Stimulated activated CD4-positive, alpha-beta T cell treated with anti-CD3 and anti-CD28 coated beads, Interleukin-15, amount 100 ng/mL, for 48 hours (primary cell): ENCODE results near the gene PSG1.
"Not testable (repeated sequence)": the region's sequence is repeated elsewhere in the genome, so short reads cannot be mapped to it uniquely, and the experiment has no call there.

Source experiments
- DNase-seq, 2 donors: peaks; one replicate each; pipeline ENCODE4 v3.0.0-alpha.2; 2020; ENCODE audit warnings: low read depth in 2 of 2

Gene PSG1

DNA sequence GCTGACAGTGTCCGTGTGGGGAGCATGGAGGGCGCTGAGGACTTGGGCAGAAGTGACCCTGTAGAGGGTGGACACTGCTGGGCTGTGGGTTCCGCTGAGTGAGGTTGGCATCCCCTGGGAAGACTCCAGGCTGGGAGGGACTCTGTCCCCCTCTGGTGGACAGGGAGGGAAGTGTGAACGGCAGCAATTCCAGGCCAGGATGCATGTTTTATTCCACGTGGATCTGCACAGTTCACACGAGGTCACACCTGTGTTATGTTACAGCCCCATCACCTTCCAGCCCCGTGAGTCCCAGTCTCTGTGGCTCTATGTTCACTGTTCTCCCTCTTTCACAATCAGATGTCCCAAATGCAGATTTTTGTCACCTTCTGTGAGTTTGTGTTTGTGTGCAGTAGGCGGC is 1.8 kb upstream of the PSG1 start:
- not testable (repeated sequence) for DNase-seq

DNA sequence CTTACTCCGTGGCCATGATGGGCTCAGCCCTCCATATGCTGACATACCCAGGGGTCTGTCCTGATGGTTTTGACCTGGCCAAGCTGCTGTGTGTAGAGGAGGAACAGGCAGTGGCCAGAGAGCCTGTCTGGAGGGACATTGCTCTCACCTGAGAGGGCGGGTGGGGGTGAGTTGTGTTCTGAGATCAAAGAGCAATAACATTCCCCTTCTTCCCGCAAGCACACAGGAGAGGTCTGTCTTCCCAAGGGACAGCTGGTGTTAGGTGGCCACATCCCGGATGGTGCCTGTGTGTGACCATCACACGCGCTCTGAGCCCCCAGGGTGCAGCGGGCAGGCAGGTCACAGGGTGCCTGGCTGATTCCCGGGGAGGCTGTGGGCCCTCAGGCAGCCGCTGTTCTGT is 1.1 kb upstream of the PSG1 start:
- not testable (repeated sequence) for DNase-seq

DNA sequence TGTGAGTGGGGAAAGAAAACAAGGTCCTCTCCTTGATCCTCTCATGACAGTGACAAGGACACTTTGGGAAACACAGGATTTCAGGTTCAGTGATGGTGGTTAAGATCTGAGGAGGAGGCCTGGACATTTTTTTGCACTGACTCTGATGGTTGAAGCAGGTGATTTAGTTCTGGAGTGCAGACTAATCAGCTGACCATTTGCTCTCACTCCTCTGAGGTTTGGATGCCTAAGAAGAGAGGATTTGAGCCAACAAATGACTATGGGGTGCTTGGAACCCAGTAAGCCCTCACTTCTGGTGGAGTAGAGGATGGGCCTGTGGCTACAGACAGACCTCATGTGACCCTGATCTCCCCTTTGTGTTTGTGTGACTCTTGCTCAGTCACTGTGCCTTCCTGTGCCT is 2.9 kb downstream of the PSG1 start:
- not testable (repeated sequence) for DNase-seq

DNA sequence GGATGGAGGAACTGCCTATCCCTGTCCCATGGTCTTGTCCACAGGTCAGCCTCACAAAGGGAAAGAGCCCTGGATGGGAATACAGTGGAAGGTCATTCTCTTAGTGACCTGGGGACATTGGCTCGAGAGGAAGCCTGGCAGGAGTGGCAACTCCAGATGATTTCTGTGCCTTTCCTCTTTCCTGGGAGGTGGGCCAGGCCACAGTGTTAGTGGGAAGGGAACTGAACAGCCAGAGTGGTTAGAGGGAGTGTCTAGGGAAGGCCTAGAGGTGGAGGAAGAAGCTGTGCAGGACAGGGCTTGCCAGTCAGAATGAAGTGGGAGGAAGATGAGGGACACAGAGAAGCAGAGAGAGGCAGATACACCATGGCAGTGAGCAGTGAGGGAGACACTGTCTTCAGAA is 3.6 kb downstream of the PSG1 start:
- not testable (repeated sequence) for DNase-seq

DNA sequence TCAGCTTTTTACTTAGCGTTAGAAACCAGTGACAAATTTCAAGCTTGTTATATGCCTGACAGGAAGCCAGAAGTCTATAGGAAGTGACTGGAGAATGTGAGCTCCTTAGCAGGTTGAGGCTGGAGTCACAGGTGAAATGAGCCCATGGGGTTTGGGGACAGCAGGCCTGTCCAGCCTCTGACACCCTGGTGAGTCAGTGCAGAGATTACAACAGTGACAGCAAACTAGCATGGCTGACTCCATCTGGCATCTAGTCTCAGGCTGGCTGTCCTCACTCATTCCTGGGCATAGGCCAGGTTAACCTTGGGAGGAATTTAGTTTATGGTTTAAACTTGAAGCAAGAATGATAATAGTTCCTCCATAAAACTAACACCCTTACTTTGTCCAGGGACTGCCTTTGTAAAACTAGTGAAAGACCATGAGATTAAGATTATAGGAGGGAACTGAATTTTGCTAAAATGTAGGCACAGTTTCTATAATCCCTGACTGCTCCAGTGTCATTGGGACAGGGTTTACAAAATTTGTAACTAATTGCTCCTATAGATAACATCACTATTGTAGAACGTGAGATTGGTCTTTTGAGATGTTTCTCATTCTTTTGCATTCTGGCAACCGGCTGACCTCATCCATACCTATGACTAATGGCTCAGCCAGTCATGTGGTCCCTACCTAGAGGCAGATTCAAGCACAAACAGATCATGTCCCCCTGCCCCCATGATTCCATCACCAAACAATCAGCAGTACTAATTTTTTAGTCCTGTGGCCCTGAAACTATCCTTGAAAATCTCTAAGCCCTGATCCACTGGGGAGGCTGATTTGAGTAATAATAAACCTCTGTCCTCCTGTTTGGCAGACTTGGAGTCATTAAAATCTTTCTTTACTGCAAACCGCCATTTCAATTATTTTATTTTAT is 4.4 kb downstream of the PSG1 start:
- DNase-seq: not testable (repeated sequence)

DNA sequence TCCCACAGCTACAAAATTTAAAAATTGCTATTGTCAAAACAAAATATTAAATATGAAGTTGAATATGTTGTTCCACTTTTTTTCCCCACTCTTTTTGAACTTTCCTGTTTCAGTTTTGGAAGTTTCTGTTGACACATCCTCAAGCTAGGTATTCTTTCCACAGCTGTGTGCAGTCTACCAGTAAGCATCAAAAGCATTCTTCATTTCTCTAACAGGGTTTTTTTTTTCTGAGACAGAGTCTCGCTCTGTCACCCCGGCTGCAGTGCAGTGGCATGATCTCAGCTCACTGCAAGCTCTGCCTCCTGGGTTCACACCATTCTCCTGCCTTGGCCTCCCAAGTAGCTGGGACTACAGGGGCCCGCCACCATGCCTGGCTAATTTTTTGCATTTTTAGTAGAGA is 5.4 kb downstream of the PSG1 start:
- DNase-seq: not testable (repeated sequence)

DNA sequence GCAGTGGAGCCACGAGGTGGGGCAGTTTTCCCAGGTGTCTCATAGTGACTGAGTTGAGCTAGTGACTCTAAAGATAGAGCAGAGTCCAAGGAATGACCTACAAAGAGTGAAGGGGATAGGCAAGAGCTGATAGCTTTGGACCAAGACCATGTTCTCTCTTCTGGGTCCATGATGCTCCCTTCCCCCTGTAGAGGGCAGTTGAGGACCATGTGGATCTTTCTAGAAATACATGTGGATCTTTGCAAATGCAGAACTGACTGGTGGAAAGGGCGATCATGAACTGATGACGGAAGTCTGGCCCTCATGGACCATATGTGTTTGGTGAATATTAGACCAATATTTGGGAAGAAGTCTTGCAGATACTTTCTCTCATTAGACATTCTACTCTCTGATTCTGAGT is 6.9 kb downstream of the PSG1 start:
- no peak for DNase-seq

DNA sequence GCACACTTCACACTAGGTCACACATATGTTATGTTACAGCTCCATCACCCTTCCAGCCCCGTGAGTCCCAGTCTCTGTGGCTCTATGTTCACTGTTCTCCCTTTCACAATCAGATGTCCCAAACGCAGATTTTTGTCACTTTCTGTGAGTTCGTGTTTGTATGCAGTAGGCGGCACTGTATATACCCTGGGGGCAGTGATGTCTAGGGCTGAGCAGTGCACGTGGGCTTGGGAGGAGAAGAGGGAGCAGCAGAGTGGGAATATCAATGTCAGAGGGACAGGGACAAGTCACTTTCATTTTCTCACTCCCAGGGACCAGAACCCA is 22.0 kb downstream of the PSG1 start:
- DNase-seq: no peak

DNA sequence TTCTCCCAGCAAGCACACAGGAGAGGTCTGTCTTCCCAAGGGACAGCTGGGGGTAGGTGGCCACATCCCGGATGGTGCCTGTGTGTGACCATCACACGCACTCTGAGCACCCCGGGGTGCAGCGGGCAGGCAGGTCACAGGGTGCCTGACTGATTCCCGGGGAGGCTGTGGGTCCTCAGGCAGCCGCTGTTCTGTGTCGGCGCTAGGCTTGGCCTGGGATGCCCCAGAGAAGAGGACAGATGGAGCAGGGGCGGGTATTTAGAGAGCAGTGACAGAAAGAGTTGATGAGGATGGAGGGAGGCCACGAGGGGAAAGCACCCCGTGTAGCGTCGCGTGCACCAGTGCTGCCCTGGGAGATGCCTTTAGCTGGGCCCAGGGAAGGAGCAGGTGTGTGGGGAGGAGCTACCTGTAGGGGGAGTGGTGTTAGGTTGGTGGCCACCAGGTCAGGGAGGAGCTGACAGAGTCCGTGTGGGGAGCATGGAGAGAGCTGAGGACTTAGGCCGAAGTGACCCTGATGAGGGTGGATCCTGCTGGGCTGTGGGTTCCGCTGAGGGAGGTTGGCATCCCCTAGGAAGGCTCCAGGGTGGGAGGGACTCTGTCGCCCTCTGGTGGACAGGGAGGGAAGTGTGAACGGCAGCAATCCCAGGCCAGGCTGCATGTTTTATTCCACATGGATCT is 22.5 kb downstream of the PSG1 start:
- not testable (repeated sequence) for DNase-seq

DNA sequence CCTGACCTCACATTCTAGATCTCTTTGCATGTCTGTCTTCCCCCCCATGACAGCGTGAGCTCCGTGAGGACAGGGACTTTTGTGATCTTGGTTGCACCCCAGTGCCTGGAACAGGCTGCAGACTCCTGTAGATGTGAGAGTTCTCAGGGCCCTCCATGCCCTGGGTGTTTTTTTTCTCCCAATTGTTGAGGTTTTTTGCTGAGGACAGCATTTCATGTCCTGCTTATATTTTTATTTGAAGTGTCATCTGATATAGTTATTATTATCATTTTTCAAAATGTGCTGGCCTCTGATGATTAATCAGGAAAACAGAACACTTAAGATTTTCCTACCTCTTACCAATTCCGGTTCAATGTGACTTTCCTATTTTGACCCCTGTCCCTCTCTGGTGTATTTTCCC is 24.8 kb downstream of the PSG1 start:
- DNase-seq: not testable (repeated sequence)

DNA sequence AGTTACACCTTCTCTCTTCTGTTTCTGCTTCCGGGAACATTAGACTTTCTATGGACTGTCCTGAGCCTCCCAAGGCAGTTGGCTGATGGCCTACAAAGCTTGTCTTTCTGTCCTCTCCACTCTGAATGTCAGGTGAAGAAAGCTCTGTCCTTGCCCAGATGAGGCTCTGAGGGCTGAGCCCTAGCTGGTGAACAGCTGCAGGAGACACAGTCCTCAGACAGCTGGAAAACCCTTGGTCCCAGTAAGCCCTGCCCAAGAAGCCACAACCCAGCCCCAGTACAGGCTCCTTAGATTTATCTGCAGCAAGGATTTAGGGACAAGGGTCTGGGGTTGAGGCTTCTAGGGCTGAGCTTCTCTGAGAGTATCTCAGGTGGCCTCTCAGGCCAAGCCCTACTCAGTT is 26.3 kb downstream of the PSG1 start:
- DNase-seq: not testable (repeated sequence)

DNA sequence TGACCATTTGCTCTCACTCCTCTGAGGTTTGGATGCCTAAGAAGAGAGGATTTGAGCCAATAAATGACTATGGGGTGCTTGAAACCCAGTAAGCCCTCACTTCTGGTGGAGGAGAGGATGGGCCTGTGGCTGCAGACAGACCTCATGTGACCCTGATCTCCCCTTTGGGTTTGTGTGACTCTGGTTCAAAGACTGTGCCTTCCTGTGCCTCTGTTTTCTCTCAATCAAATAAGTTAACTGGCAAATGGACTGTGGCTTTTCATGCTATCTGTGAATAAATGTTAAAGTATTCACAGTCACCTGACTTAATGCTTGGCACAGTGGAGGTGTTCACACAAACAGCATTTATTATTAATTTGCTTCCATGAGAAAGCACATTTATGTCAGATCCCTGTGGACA is 26.7 kb downstream of the PSG1 start:
- DNase-seq: not testable (repeated sequence)

DNA sequence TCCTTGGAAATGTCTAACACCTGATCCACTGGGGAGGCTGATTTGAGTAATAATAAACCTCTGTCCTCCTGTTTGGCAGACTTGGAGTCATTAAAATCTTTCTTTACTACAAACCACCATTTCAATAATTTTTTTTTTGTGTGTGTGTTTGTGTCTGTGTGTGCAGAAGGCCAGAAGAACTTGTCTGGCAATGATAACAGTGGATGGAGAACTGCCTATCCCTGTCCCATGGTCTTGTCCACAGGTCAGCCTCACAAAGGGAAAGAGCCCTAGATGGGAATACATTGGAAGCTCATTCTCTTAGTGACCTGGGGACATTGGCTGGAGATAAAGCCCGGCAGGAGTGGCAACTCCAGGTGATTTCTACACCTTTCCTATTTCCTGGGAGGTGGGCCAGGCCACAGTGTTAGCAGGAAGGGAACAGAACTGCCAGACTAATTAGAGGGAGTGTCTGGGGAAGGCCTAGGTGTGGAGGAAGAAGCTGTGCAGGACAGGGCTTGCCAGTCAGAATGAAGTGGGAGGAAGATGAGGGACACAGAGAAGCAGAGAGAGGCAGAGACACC is 27.7 kb downstream of the PSG1 start:
- DNase-seq: not testable (repeated sequence)

DNA sequence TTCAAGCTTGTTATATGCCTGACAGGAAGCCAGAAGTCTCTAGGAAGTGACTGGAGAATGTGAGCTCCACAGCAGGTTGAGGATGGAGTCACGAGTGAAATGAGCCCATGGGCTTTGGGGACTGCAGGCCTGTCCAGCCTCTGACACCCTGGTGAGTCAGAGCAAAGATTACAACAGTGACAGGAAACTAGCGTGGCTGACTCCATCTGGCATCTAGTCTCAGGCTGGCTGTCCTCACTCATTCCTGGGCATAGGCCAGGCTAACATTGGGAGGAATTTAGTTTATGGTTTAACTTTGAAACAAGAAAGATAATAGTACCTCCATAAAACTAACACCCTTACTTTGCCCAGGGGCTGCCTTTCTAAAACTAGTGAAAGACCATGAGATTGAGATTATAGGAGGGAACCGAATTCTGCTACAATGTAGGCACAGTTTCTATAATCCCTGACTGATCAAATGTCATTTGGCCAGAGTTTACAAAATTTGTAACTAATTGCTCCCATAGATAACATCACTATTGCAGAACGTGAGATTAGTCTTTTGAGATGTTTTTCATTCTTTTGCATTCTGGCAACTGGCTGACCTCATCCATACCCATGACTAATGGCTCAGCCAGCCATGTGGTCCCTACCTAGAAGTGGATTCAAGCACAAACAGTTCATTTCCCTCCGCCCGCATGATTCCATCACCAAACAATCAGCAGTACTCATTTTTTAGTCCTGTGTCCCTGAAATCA is 28.4 kb downstream of the PSG1 start:
- no peak for DNase-seq

DNA sequence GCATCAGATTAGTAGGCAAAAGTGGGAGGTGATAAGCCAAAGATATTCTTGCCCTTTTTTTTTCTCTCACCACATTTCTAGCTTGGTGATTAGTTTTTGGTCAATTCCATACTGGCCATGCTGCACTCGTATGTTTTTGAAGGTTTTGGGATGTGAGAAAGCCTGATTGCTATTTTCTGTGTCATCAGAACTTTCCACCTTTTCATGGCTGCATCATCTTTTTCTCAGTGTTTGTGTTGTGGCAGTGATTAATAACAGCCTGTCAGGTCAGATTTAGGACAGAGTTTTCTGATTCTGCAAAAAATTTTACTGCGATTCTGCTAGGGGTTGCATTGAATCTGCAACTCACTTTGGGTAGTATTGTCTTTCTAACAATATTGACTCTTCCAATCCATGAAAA is 32.9 kb downstream of the PSG1 start:
- no peak for DNase-seq

DNA sequence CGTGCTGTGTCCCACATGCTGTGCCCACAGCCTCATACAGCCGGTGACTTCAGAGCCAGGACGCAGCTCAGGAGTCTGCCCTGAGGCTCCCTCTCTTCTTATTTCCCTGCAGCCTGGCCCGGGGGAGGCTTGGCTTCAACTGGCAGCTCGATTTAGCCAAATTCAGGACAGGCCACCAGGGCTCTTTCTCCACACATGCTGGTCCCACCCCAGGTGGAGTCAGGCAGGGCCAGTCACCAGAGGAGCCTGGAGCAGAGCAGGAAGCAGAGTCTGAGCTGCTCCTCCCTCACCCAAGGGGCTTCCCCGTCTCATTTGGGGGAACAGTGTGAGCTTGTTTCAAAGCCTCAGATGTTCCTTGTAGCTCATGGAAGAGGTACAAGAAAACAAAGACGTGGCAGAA is 35.9 kb downstream of the PSG1 start:
- not testable (repeated sequence) for DNase-seq

DNA sequence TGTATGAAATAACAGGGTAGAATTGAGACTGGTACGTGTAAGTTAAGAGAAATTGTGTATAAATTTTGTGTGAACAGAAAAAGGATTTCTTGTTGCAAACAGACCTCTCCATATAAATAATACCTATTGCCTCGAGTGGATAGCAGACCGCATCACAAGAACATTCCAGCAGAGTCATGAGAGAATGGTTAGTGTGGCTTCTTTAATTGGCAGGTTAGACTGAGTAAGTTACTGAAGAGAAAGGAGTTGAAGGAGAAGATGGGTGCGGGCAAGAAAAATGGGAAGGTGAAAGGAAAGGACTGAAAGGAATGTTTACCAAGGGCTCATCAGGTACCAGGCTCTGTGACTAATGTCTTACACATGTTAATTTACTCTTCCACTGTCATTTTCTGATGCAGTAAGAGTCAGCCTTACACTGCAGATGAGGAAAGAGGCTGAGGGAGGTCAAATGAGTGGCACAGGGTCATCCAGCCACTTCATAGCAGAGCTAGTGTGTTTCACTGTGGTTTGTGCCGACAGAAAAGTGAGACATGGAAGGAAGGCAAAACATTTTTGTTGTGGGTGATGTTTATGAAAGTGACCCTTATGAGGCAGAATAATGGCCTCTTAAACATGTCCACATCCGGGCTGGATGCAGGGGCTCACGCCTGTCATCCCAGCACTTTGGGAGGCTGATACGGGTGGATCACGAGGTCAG is 46.6 kb downstream of the PSG1 start:
- DNase-seq: not testable (repeated sequence)

DNA sequence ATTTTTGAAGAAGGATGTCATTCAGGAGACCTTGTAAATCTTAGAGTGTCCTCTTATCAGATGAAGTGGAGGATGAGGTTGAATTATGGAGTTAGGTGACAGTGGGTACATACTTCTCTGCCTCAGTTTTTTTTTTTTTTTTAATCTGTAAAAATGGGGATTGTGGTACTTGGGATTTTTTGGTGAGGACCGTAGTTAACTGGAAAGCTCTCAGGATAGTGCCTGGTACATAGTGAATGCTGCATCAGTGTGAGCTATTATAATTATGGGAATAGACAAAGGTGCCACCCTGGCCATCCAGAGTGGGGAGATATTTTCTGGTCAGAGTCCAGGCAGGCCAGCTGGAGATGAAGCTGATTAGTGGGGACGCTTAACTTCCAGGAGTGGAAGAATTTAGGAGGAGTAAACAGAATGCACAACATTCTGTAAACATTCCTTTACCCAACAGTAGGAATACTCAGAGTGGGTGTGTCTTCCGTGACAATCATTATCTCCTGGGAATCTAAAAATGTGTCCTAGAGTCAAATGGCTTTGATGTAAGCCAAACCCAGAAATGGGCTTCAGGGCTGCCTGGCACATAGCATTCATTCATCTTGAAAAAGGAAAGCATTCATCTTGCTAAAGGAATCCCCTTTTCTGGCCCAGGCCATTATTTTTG is 47.4 kb downstream of the PSG1 start:
- not testable (repeated sequence) for DNase-seq

DNA sequence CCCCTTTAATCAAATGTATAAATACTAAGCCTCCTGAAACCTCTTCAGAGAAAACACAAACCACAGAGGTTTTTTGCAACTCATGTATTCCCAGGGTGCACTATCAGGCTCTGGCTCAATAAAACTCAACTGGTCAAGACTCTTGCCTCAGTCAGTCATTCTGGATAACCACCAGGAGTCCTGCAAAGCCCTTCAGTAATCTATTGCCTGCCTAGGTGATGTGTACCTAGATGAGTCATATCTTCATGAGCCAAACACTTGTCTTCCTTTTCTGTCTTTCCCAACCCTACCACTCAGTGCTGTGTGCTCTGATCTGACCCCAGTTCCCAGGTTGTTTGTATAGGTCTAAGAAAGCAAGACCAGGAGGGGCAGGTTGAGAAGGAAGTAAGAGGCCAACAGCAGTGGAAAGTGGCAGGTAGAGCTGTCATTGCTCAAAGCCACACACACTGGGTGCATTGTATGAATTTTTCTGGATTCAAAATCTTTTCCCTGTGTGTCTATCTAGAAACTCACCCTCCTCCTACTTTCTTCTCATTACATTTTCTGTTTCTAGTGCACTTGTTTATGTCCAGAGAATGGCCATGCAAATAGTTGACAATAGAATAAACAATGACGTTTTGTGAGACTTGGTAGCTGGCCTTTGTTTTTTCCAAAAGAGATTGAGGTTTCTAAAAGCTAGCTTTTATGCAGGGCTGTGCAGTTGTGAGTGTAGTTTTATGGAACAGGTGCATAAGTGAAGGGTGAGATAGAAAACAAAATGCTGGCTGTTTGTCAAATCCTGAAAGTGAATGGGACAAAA is 48.1 kb downstream of the PSG1 start:
- DNase-seq: no peak

DNA sequence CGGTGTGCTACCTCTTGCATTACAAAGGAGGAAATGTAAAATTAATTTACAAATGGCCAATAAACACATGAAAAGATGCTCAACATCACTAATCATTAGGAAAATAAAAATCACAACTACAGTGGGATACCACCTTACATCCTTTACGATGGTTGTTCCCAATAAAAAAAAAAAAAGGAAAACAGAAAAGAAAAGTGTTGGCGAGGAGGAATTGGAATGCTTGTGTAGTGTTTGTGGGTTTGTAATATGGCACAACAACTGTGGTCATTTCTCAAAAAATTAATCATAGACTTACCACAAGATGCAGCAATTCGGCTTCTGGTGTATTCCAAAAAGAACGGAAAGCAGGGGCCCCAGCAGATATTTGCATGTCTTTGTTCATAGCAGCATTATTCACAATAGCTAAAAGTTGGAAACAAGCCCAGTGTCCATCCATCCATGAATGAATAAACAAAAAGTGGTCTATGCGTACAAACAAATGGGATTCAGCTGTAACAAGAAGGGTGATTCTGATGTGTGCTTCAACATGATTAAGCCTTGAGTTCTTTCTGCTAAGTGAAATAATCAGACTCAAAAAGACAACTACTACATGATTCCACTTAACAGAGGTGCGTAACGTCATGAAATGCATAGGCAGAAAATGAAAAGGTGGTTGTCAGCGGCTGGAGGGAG is 58.1 kb downstream of the PSG1 start:
- DNase-seq: not testable (repeated sequence)
